ENCODE results near the gene RSRP1.
"Not testable (repeated sequence)": the region's sequence is repeated elsewhere in the genome, so short reads cannot be mapped to it uniquely, and the experiment has no call there.

GRCh38 chr1:25290043-25290442 is 42.8 kb upstream of the RSRP1 start:
- not testable (repeated sequence) for TF ChIP-seq L3MBTL2 (conservative IDR thresholded peaks at IDR 0.05); FOXK2 (IDR thresholded peaks at IDR 0.05); HDGF (IDR thresholded peaks at IDR 0.05; ENCODE audit: borderline replicate concordance); CTBP1 (IDR thresholded peaks at IDR 0.05; ENCODE audit: borderline replicate concordance); BHLHE40 (IDR thresholded peaks at IDR 0.05; ENCODE audit: borderline replicate concordance); ZNF384 (IDR thresholded peaks at IDR 0.05); ARNT (IDR thresholded peaks at IDR 0.05); FOXM1 (IDR thresholded peaks at IDR 0.05; ENCODE audit: borderline replicate concordance); LEF1 (IDR thresholded peaks at IDR 0.05; ENCODE audit: borderline replicate concordance); SP1 (IDR thresholded peaks at IDR 0.05); SUZ12 (IDR thresholded peaks at IDR 0.05); PKNOX1 (IDR thresholded peaks at IDR 0.05)
